Trophoblast cell (in vitro differentiated cells and primary cell): ENCODE data around the gene MRO. TPM values are rescaled to one million over a fixed set of nuclear protein-coding genes. Genes with fewer than 3 reads are reported as not detected.
A peak's percentile ranks its signal among the peaks of the same experiment; 100 is the strongest.

Experiments used
- DNase-seq, 2 donors: peaks; one replicate each; pipeline ENCODE4 v3.0.0-alpha.2; 2016
- H2AFZ ChIP-seq: 2 replicates; pipeline ENCODE4 v1.6.1; 2013; ENCODE audit warnings: low read length, moderate library complexity, mild to moderate bottlenecking; ENCODE audit not compliant: insufficient read depth, poor library complexity
- H2AK5ac ChIP-seq: 2 replicates; pipeline ENCODE4 v1.6.1; 2013; ENCODE audit warnings: mild to moderate bottlenecking, low read length
- H2BK120ac ChIP-seq: 2 replicates; pipeline ENCODE4 v1.6.1; 2013; ENCODE audit warnings: low read length, mild to moderate bottlenecking, moderate library complexity; ENCODE audit not compliant: insufficient read depth, poor library complexity
- H2BK12ac ChIP-seq: 2 replicates; pipeline ENCODE4 v1.6.1; 2013; ENCODE audit warnings: mild to moderate bottlenecking, low read length, moderate library complexity
- H2BK5ac ChIP-seq: 2 replicates; pipeline ENCODE4 v1.6.1; 2013; ENCODE audit warnings: low read length, low read depth, moderate library complexity, mild to moderate bottlenecking; ENCODE audit not compliant: poor library complexity
- H3K14ac ChIP-seq: 2 replicates; pipeline ENCODE4 v1.6.1; 2013; ENCODE audit warnings: mild to moderate bottlenecking, low read length
- H3K18ac ChIP-seq: 2 replicates; pipeline ENCODE4 v1.6.1; 2013; ENCODE audit warnings: mild to moderate bottlenecking, low read length
- H3K23ac ChIP-seq: 2 replicates; pipeline ENCODE4 v1.6.1; 2013; ENCODE audit warnings: low read length
- H3K27ac ChIP-seq: 2 replicates; pipeline ENCODE4 v1.5.1; 2013; ENCODE audit warnings: low read depth, mild to moderate bottlenecking, inconsistent platforms, low read length, moderate library complexity
- H3K27me3 ChIP-seq: 2 replicates; pipeline ENCODE4 v1.6.1; 2013; ENCODE audit warnings: inconsistent platforms, mild to moderate bottlenecking, low read length, moderate library complexity; ENCODE audit not compliant: insufficient read depth
- H3K36me3 ChIP-seq, 2 experiments: 1 replicate in 1 of 2; 2 replicates in 1 of 2; pipeline ENCODE4 v1.6.1; 2013; ENCODE audit warnings: low read length in 2 of 2, mild to moderate bottlenecking in 2 of 2, moderate library complexity in 1 of 2; ENCODE audit not compliant: insufficient read depth in 2 of 2, control insufficient read depth in 1 of 2
- H3K4ac ChIP-seq: 2 replicates; pipeline ENCODE4 v1.6.1; 2013; ENCODE audit warnings: low read depth, mild to moderate bottlenecking, low read length, moderate library complexity
- H3K4me1 ChIP-seq, 2 experiments: 1 replicate in 1 of 2; 2 replicates in 1 of 2; pipeline ENCODE4 v1.6.1; 2013; ENCODE audit warnings: low read length in 2 of 2, mild to moderate bottlenecking in 2 of 2, moderate library complexity in 1 of 2; ENCODE audit not compliant: insufficient read depth in 2 of 2, control insufficient read depth in 1 of 2
- H3K4me2 ChIP-seq: 2 replicates; pipeline ENCODE4 v1.6.1; 2013; ENCODE audit warnings: inconsistent platforms, mild to moderate bottlenecking, low read length, moderate library complexity
- H3K4me3 ChIP-seq: 2 replicates; pipeline ENCODE4 v1.5.1; 2013; ENCODE audit warnings: mild to moderate bottlenecking, low read depth, low read length, inconsistent platforms
- H3K79me1 ChIP-seq: one replicate; pipeline ENCODE4 v1.6.1; 2013; ENCODE audit warnings: low read length
- H3K79me2 ChIP-seq: 2 replicates; pipeline ENCODE4 v1.6.1; 2013; ENCODE audit warnings: low read length, mild to moderate bottlenecking; ENCODE audit not compliant: control insufficient read depth, insufficient read depth, poor library complexity
- H3K9ac ChIP-seq: 2 replicates; pipeline ENCODE4 v1.6.1; 2013; ENCODE audit warnings: mild to moderate bottlenecking, low read length
- H3K9me3 ChIP-seq: 2 replicates; pipeline ENCODE4 v1.6.1; 2013; ENCODE audit warnings: low read depth, mild to moderate bottlenecking, control low read depth, inconsistent platforms, low read length; ENCODE audit not compliant: insufficient read depth
- H4K12ac ChIP-seq: 2 replicates; pipeline ENCODE4 v1.6.1; 2013; ENCODE audit warnings: low read depth, mild to moderate bottlenecking, low read length, moderate library complexity
- H4K8ac ChIP-seq: 2 replicates; pipeline ENCODE4 v1.6.1; 2013; ENCODE audit warnings: low read depth, mild to moderate bottlenecking, low read length, moderate library complexity
- H4K91ac ChIP-seq: one replicate; pipeline ENCODE4 v1.6.1; 2013; ENCODE audit warnings: low read depth, mild to moderate bottlenecking, low read length, moderate library complexity
- WGBS: extraction: QIAGEN DNeasy Blood & Tissue Kit; methylation state at CpG from one replicate; pipeline ENCODE4 v1.1.7; 2013; ENCODE audit warnings: missing lambda C conversion rate; ENCODE audit not compliant: insufficient read length, insufficient coverage; ENCODE audit errors: extremely low coverage; 5-methylcytosine and 5-hydroxymethylcytosine counted together
- polyA plus RNA-seq: library from polyadenylated mRNA; stranded (reverse); fragments of 200-250 nt; gene quantifications from 2 replicates; pipeline ENCODE4 v1.2.3, GENCODE V29; 2013

The MRO gene
- polyA plus RNA-seq, result 0.03 and 0.07 TPM in 2 replicates

DNA sequence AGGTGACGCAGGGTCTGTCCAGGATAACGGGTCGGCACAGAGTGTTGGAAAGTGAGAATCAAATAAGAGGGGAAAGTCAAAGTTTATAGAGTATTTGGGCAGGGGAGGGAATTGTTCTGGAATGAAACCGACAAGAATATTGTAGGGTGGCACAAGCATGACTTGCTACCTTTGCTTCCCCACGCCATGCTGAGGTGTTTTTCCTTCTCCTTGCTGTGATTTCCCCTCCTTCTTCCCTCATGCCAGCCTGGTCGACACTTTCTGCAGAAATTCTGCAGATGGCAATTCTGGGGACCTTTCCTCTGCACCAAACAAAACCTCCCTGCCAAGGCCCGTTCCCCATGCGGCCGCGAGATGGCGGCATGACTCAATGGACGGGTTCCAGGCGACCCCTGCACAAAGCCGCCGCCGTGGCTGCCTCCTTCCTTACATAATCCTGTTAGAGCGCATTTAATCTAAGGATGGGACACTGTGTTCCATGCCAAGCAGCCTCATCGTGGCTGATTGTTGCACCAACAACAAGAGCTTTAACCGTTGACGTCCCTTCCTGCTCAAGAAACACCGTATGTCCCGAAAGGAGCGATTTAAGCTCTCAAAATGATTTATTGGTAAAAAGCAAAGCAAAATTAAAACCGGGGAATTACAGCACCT lies at the start of gene MRO:
Gene MRO (minus strand): TSS at position 289 of the 651 bp plus-strand sequence. CDS start 10,616 bp downstream, outside the sequence.
- Histone ChIP-seq H4K91ac (no peak within 1 kb of the TSS), H3K9me3 (no peaks in the 10 kb centered on the region), H2AK5ac (no peak within 1 kb of the TSS), H3K4me1 (peaks cover 0 to 6% of the 10 kb centered on the region in 2 experiments), H3K18ac (no peak within 1 kb of the TSS), H3K23ac (no peak within 1 kb of the TSS), H3K79me2 (no peaks in the 10 kb centered on the region), H3K4ac (no peak within 1 kb of the TSS), H4K12ac (no peak within 1 kb of the TSS), H3K14ac (no peak within 1 kb of the TSS), H3K79me1 (no peaks in the 10 kb centered on the region), H3K36me3 (no peaks in the 10 kb centered on the region), H3K4me2 (peak within 1 kb of the TSS; percentile 74), H4K8ac (no peak within 1 kb of the TSS), H2AFZ (peak within 1 kb of the TSS; percentile 23), H2BK120ac (no peak within 1 kb of the TSS), H3K4me3 (no peak within 1 kb of the TSS), H3K9ac (no peak within 1 kb of the TSS), H2BK12ac (no peak within 1 kb of the TSS), H2BK5ac (no peak within 1 kb of the TSS), H3K27ac (no peak within 1 kb of the TSS), H3K27me3 (no peaks in the 10 kb centered on the region)
- peak; percentile 54 to 80 for DNase-seq
- WGBS, result no CpG with 5 or more reads among the region's 24 CpGs

GRCh38 chr18:50869150-50869549 lies 49.3 kb upstream of the MRO start:
- Histone ChIP-seq H3K36me3 (no peaks in the 10 kb centered on the region), H4K91ac (no peak overlapping the region), H3K4me2 (no peak overlapping the region), H2BK120ac (no peak overlapping the region), H3K79me2 (no peaks in the 10 kb centered on the region), H3K4ac (no peak overlapping the region), H3K4me3 (no peak overlapping the region), H4K12ac (no peak overlapping the region), H4K8ac (no peak overlapping the region), H2AFZ (no peak overlapping the region), H2AK5ac (no peak overlapping the region), H3K23ac (no peak overlapping the region), H3K79me1 (no peaks in the 10 kb centered on the region), H3K9me3 (no peaks in the 10 kb centered on the region), H3K18ac (no peak overlapping the region), H2BK5ac (no peak overlapping the region), H3K27ac (no peak overlapping the region), H2BK12ac (no peak overlapping the region), H3K4me1 (no peaks in the 10 kb centered on the region), H3K9ac (no peak overlapping the region), H3K14ac (no peak overlapping the region), H3K27me3 (no peaks in the 10 kb centered on the region)
- WGBS, result no CpG with 5 or more reads among the region's 4 CpGs
- no peak for DNase-seq

- Histone ChIP-seq H3K4ac (no peak overlapping the region), H3K4me2 (no peak overlapping the region), H2BK120ac (no peak overlapping the region), H3K4me1 (no peaks in the 10 kb centered on the region), H3K27me3 (no peaks in the 10 kb centered on the region), H3K9ac (no peak overlapping the region), H4K91ac (no peak overlapping the region), H3K79me1 (no peaks in the 10 kb centered on the region), H2AFZ (no peak overlapping the region), H3K14ac (no peak overlapping the region), H3K27ac (no peak overlapping the region), H3K23ac (no peak overlapping the region), H3K9me3 (no peaks in the 10 kb centered on the region), H3K18ac (no peak overlapping the region), H2BK5ac (no peak overlapping the region), H4K12ac (no peak overlapping the region), H4K8ac (no peak overlapping the region), H3K36me3 (no peaks in the 10 kb centered on the region), H3K4me3 (no peak overlapping the region), H2AK5ac (no peak overlapping the region), H2BK12ac (no peak overlapping the region), H3K79me2 (no peaks in the 10 kb centered on the region)
- peak in 1 of 2 donors; percentile 48 for DNase-seq
Observed at GRCh38 chr18:50866765-50867164, 46.9 kb upstream of the MRO start.

DNA sequence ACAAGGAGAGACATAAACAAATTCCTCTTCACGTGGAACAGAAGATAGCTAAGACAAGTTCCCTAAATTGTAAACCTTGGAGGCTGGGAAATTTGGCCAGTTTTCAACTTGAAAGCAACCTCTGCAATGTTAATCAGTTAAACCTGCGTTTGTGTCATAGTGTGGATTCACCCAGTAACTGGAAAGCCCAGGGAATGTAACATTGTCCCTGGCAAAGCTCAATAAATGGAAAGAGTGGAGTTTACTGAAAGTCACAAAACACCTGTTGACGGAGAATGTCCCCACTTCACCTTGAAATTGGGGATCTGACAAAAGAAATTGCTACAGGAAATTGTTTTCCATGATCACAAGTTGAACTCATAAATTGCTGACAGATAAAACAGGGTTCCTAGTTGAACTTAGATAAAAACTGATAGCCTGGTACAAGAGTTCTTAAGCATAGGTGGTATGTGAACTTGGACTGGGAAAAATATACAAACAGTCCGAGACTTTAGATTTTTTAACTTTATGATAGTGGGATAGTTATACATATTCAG lies 44.1 kb upstream of the MRO start:
- no peaks in the 10 kb centered on the region for H3K79me2 ChIP-seq
- WGBS, result no CpG with 5 or more reads among the region's 4 CpGs
- no peak overlapping the region for H3K9ac ChIP-seq
- no peak overlapping the region for H3K4me2 ChIP-seq
- H4K12ac ChIP-seq, result no peak overlapping the region
- H3K79me1 ChIP-seq, result no peaks in the 10 kb centered on the region
- H3K14ac ChIP-seq, result no peak overlapping the region
- no peak overlapping the region for H3K4ac ChIP-seq
- no peak overlapping the region for H4K8ac ChIP-seq
- no peak overlapping the region for H3K27ac ChIP-seq
- H3K18ac ChIP-seq, result no peak overlapping the region
- H2BK5ac ChIP-seq, result no peak overlapping the region
- H2AK5ac ChIP-seq, result no peak overlapping the region
- no peaks in the 10 kb centered on the region for H3K9me3 ChIP-seq
- no peak overlapping the region for H2AFZ ChIP-seq
- no peak overlapping the region for H4K91ac ChIP-seq
- no peaks in the 10 kb centered on the region for H3K36me3 ChIP-seq
- H3K23ac ChIP-seq, result no peak overlapping the region
- H2BK12ac ChIP-seq, result no peak overlapping the region
- H3K4me1 ChIP-seq, result no peaks in the 10 kb centered on the region
- H2BK120ac ChIP-seq, result no peak overlapping the region
- H3K4me3 ChIP-seq, result no peak overlapping the region
- DNase-seq, result no peak
- no peaks in the 10 kb centered on the region for H3K27me3 ChIP-seq
